ENCODE data around the gene AGPAT4.

GRCh38 chr6:161216616-161217205 lies 57.1 kb downstream of the AGPAT4 start:
- TF ChIP-seq EZH2 (IDR thresholded peaks at IDR 0.05; ENCODE audit: borderline replicate concordance, insufficient read depth, low read depth, low read length, poor library complexity, severe bottlenecking) = no peak
- TF ChIP-seq, protein P1, sequence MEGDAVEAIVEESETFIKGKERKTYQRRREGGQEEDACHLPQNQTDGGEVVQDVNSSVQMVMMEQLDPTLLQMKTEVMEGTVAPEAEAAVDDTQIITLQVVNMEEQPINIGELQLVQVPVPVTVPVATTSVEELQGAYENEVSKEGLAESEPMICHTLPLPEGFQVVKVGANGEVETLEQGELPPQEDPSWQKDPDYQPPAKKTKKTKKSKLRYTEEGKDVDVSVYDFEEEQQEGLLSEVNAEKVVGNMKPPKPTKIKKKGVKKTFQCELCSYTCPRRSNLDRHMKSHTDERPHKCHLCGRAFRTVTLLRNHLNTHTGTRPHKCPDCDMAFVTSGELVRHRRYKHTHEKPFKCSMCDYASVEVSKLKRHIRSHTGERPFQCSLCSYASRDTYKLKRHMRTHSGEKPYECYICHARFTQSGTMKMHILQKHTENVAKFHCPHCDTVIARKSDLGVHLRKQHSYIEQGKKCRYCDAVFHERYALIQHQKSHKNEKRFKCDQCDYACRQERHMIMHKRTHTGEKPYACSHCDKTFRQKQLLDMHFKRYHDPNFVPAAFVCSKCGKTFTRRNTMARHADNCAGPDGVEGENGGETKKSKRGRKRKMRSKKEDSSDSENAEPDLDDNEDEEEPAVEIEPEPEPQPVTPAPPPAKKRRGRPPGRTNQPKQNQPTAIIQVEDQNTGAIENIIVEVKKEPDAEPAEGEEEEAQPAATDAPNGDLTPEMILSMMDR (IDR thresholded peaks at IDR 0.05) = no peak

All from B cell (primary cell).